Cerebellar cortex (tissue), 1 donor: ENCODE measurements around the gene S100A8.
"Not testable (repeated sequence)": the region's sequence is repeated elsewhere in the genome, so short reads cannot be mapped to it uniquely, and the experiment has no call there.

ENCODE experiments used
- DNase-seq: peaks from one replicate; pipeline ENCODE4 v3.0.0-alpha.2; 2015; ENCODE audit warnings: low spot score

S100A8 gene

GRCh38 chr1:153415850-153416570, 25.1 kb upstream of the S100A8 start, which contains the start of gene S100A7A:
TSS of gene S100A7A (plus strand) at chr1:153416520. CDS start at chr1:153418083, 1,563 bp downstream.
- no peak for DNase-seq

- DNase-seq: not testable (repeated sequence)
These were observed 23.1 kb upstream of the S100A8 start for GRCh38 chr1:153413961-153414360.

- DNase-seq: not testable (repeated sequence)
These were observed 16.4 kb upstream of the S100A8 start for GRCh38 chr1:153407274-153407673.

GRCh38 chr1:153405825-153406599, 15.1 kb upstream of the S100A8 start:
- not testable (repeated sequence) for DNase-seq

- peak; percentile 21 for DNase-seq
These were observed 13.9 kb upstream of the S100A8 start for GRCh38 chr1:153404768-153405167.

- no peak for DNase-seq
These were observed 13.3 kb upstream of the S100A8 start for GRCh38 chr1:153404086-153404635.

- DNase-seq: no peak
These were observed 12.7 kb upstream of the S100A8 start for GRCh38 chr1:153403421-153404085.

GRCh38 chr1:153402226-153402625, 11.4 kb upstream of the S100A8 start:
- DNase-seq: no peak

- no peak for DNase-seq
These were observed 10.6 kb upstream of the S100A8 start for GRCh38 chr1:153401461-153401860.

- DNase-seq: no peak
These were observed 9.4 kb upstream of the S100A8 start for GRCh38 chr1:153400244-153400643.

GRCh38 chr1:153399401-153400055, 8.7 kb upstream of the S100A8 start:
- no peak for DNase-seq

- DNase-seq: no peak
These were observed 7.2 kb upstream of the S100A8 start for GRCh38 chr1:153397924-153398651.

- no peak for DNase-seq
These were observed 6.4 kb upstream of the S100A8 start for GRCh38 chr1:153397051-153397923.

GRCh38 chr1:153396461-153396860, 5.6 kb upstream of the S100A8 start:
- no peak for DNase-seq

GRCh38 chr1:153395776-153396175, 4.9 kb upstream of the S100A8 start:
- no peak for DNase-seq

- DNase-seq: no peak
These were observed 4.3 kb upstream of the S100A8 start for GRCh38 chr1:153395136-153395685.

- no peak for DNase-seq
These were observed 3.5 kb upstream of the S100A8 start for GRCh38 chr1:153394391-153394790.

GRCh38 chr1:153393926-153394325, 3.1 kb upstream of the S100A8 start:
- no peak for DNase-seq

GRCh38 chr1:153392822-153393221, 1.9 kb upstream of the S100A8 start:
- DNase-seq: no peak

- no peak for DNase-seq
These were observed 1.4 kb upstream of the S100A8 start for GRCh38 chr1:153392258-153392657.
